Upper lobe of left lung (tissue), 6 donors: ENCODE measurements around the gene PDPR. TPM values are rescaled to one million over a fixed set of nuclear protein-coding genes. Genes with fewer than 3 reads are reported as not detected.
"Not testable (repeated sequence)": the region's sequence is repeated elsewhere in the genome, so short reads cannot be mapped to it uniquely, and the experiment has no call there.

ENCODE experiments used
- ATAC-seq, 2 donors: fragments of 200-7000 bp; cut with Tn5 transposase; one replicate each; pipeline ENCODE4 v1.9.1; 2022; ENCODE audit warnings: mild to moderate bottlenecking in 2 of 2, moderate library complexity in 2 of 2; ENCODE audit not compliant: low FRiP score in 2 of 2
- DNase-seq, 2 donors: peaks; one replicate each; pipeline ENCODE4 v3.0.0-alpha.2; 2019 to 2020
- H3K27ac ChIP-seq, 4 donors: fragments of 200-600 bp; sonication (generic); one replicate each; pipeline ENCODE4 v1.5.1; 2016 to 2019
- H3K27me3 ChIP-seq, 4 donors: fragments of 200-600 bp; sonication (generic); one replicate each; pipeline ENCODE4 v1.5.1; 2017 to 2019
- H3K36me3 ChIP-seq, 4 donors: fragments of 200-600 bp; sonication (generic); one replicate each; pipeline ENCODE4 v1.5.1; 2016 to 2019
- H3K4me1 ChIP-seq, 4 donors: fragments of 200-600 bp; sonication (generic); one replicate each; pipeline ENCODE4 v1.5.1; 2018 to 2019
- H3K4me3 ChIP-seq, 4 donors: fragments of 200-600 bp; sonication (generic); one replicate each; pipeline ENCODE4 v1.5.1; 2017 to 2019; ENCODE audit warnings: mild to moderate bottlenecking in 2 of 4, moderate library complexity in 1 of 4
- H3K9me3 ChIP-seq, 4 donors: fragments of 200-600 bp; sonication (generic); one replicate each; pipeline ENCODE4 v1.5.1; 2018 to 2019
- CTCF ChIP-seq, 6 experiments: fragments of 450-650 bp in 4 of 6; fragments of 200-600 bp in 2 of 6; sonication (generic) in 2 of 6; IDR thresholded peaks; one replicate each; pipeline ENCODE4 v1.5.1; 2016 to 2019; ENCODE audit warnings: antibody characterized with exemption in 6 of 6
- EP300 ChIP-seq, 4 donors: sonication (generic); formaldehyde crosslinking; IDR thresholded peaks; one replicate each; pipeline ENCODE4 v1.5.1; 2017; ENCODE audit warnings: antibody characterized with exemption in 4 of 4, control low read depth in 2 of 4
- POLR2A ChIP-seq, 4 donors: fragments of 450-650 bp; IDR thresholded peaks; one replicate each; pipeline ENCODE4 v1.5.1; 2016 to 2017; ENCODE audit warnings: antibody characterized with exemption in 4 of 4, mild to moderate bottlenecking in 2 of 4
- POLR2AphosphoS5 ChIP-seq, 2 donors: sonication (generic); formaldehyde crosslinking; IDR thresholded peaks; one replicate each; pipeline ENCODE4 v1.5.1; 2017; ENCODE audit warnings: antibody characterized with exemption in 2 of 2
- WGBS, 2 donors: methylation state at CpG; one replicate each; pipeline ENCODE4 v1.1.5; 2017 to 2018; 5-methylcytosine and 5-hydroxymethylcytosine counted together
- total RNA-seq, 6 donors: library from RNA; depleted of rRNA in 4 of 6; stranded (reverse); fragments of >200 nt in 4 of 6; gene quantifications; one replicate each; pipeline versions ENCODE4 v1.1.0 to v1.2.1, GENCODE V29; 2016 to 2021
- donor health status: DM: no; HTN: no; CAD: no; lungs with moderate emphysema.
- donor health status: DM: no; HTN: yes; CAD: no; lungs with severe emphysema.

PDPR gene
- total RNA-seq, 6 donors from 2014 or later: 15.2 to 46.1 (median 21.9) TPM

GRCh38 chr16:70135796-70136195, 21.7 kb downstream of the PDPR start:
- not testable (repeated sequence) for H3K4me3 ChIP-seq, H3K27me3 ChIP-seq, H3K4me1 ChIP-seq, DNase-seq, H3K9me3 ChIP-seq, H3K27ac ChIP-seq, ATAC-seq
- H3K36me3 ChIP-seq: peaks cover 37 to 93% (median 73%) of the 10 kb centered on the region in 4 donors
- WGBS, 2 donors: 92 to 97% methylated on average over 8 of the region's 8 CpGs

GRCh38 chr16:70136595-70136994, 22.5 kb downstream of the PDPR start:
- DNase-seq, H3K27ac ChIP-seq, H3K9me3 ChIP-seq, H3K27me3 ChIP-seq, ATAC-seq, H3K4me1 ChIP-seq, H3K4me3 ChIP-seq: not testable (repeated sequence)
- 69 to 73% methylated on average over 2 of the region's 2 CpGs for WGBS, 2 donors
- H3K36me3 ChIP-seq: peaks cover 35 to 94% (median 78%) of the 10 kb centered on the region in 4 donors

GRCh38 chr16:70142739-70143138, 28.6 kb downstream of the PDPR start:
- H3K27me3 ChIP-seq, ATAC-seq, H3K27ac ChIP-seq, H3K4me3 ChIP-seq, H3K4me1 ChIP-seq, H3K9me3 ChIP-seq, DNase-seq: not testable (repeated sequence)
- WGBS, 2 donors: 95 to 97% methylated on average over 10 of the region's 10 CpGs
- peaks cover 40 to 78% (median 58%) of the 10 kb centered on the region in 4 donors for H3K36me3 ChIP-seq

- not testable (repeated sequence) for ATAC-seq, H3K9me3 ChIP-seq, DNase-seq, H3K27ac ChIP-seq, H3K4me1 ChIP-seq, H3K4me3 ChIP-seq, H3K27me3 ChIP-seq
- WGBS, 2 donors: 78 to 86% methylated on average over 9 of the region's 9 CpGs
- peaks cover 37 to 78% (median 60%) of the 10 kb centered on the region in 4 donors for H3K36me3 ChIP-seq
Measured at GRCh38 chr16:70143231-70143895, 29.2 kb downstream of the PDPR start.

GRCh38 chr16:70147853-70148252, 33.7 kb downstream of the PDPR start:
- not testable (repeated sequence) for H3K4me1 ChIP-seq, ATAC-seq, H3K27me3 ChIP-seq, DNase-seq, H3K27ac ChIP-seq, H3K4me3 ChIP-seq, H3K9me3 ChIP-seq
- 81 to 82% methylated on average over 7 to 8 of the region's 11 CpGs for WGBS, 2 donors
- H3K36me3 ChIP-seq: peaks cover 29 to 81% (median 70%) of the 10 kb centered on the region in 4 donors

- not testable (repeated sequence) for H3K9me3 ChIP-seq, H3K4me1 ChIP-seq, DNase-seq, H3K4me3 ChIP-seq, H3K27ac ChIP-seq, H3K27me3 ChIP-seq, ATAC-seq
- H3K36me3 ChIP-seq: peaks cover 30 to 81% (median 70%) of the 10 kb centered on the region in 4 donors
- 93 to 96% methylated on average over 6 of the region's 6 CpGs for WGBS, 2 donors
Measured at GRCh38 chr16:70148453-70148852, 34.3 kb downstream of the PDPR start.

GRCh38 chr16:70149296-70149695, 35.2 kb downstream of the PDPR start:
- H3K27me3 ChIP-seq, DNase-seq, H3K27ac ChIP-seq, H3K4me1 ChIP-seq, H3K9me3 ChIP-seq, ATAC-seq, H3K4me3 ChIP-seq: not testable (repeated sequence)
- peaks cover 35 to 84% (median 73%) of the 10 kb centered on the region in 4 donors for H3K36me3 ChIP-seq
- 97% methylated on average over 8 of the region's 8 CpGs for WGBS, 2 donors

GRCh38 chr16:70151391-70151790, 37.3 kb downstream of the PDPR start:
- DNase-seq (no peak), ATAC-seq (no peak)
- no peak overlapping the region for H3K4me3 ChIP-seq
- TF ChIP-seq POLR2AphosphoS5 (IDR thresholded peaks at IDR 0.05) (no peak), CTCF (IDR thresholded peaks at IDR 0.05) (no peak), POLR2A (IDR thresholded peaks at IDR 0.05) (no peak), EP300 (IDR thresholded peaks at IDR 0.05) (no peak)
- no peaks in the 10 kb centered on the region for H3K4me1 ChIP-seq
- no peaks in the 10 kb centered on the region for H3K9me3 ChIP-seq
- H3K27me3 ChIP-seq: no peaks in the 10 kb centered on the region
- peaks cover 35 to 90% (median 82%) of the 10 kb centered on the region in 4 donors for H3K36me3 ChIP-seq
- H3K27ac ChIP-seq: no peak overlapping the region
- WGBS, 2 donors: 86 to 92% methylated on average over 2 of the region's 2 CpGs
